ENCODE results near the gene GPR183. TPM values are rescaled to one million over a fixed set of nuclear protein-coding genes. Genes with fewer than 3 reads are reported as not detected.

Gene GPR183
- total RNA-seq, 1 donor from 2014 or later = 4.9 TPM

GRCh38 chr13:99356012-99356261 lies 48.7 kb upstream of the GPR183 start:
- FAIRE-seq (no peak), DNase-seq (ENCODE audit: low read depth) (no peak)
- Histone ChIP-seq H4K20me1 (ENCODE audit: insufficient read depth, low read length) (peaks cover 39% of the 10 kb centered on the region), H3K27ac (ENCODE audit: low read depth, low read length) (peak overlapping the region; percentile 79), H3K9ac (ENCODE audit: low read length) (peak overlapping the region; percentile 72), H3K27me3 (ENCODE audit: insufficient read depth, low read length) (no peaks in the 10 kb centered on the region), H3K36me3 (ENCODE audit: insufficient read depth, low read length) (peaks cover 3% of the 10 kb centered on the region), H3K4me1 (ENCODE audit: insufficient read depth, low read length) (peaks cover 34% of the 10 kb centered on the region), H3K4me3 (ENCODE audit: insufficient read depth, low read depth, low read length) (peak overlapping the region; percentile 25), H3K9me3 (ENCODE audit: insufficient read depth, low read depth, low read length) (no peaks in the 10 kb centered on the region), H3K79me2 (ENCODE audit: insufficient read depth, low read length) (no peaks in the 10 kb centered on the region), H3K4me2 (ENCODE audit: low read length) (peak overlapping the region; percentile 78), H2AFZ (ENCODE audit: low read depth, low read length) (no peak overlapping the region)
- peaks cover 25% of the 10 kb centered on the region for H3K36me3 Mint-ChIP-seq (ENCODE audit: low read depth, unreplicated experiment)
- H3K27me3 Mint-ChIP-seq (ENCODE audit: low read depth, unreplicated experiment) = no peaks in the 10 kb centered on the region
- H3K4me1 Mint-ChIP-seq (ENCODE audit: low read depth, unreplicated experiment) = peaks cover 41% of the 10 kb centered on the region
- H3K27ac Mint-ChIP-seq (ENCODE audit: unreplicated experiment) = peak overlapping the region; percentile 86
- TF ChIP-seq EZH2 (IDR thresholded peaks at IDR 0.05; ENCODE audit: insufficient read depth, low read length) (no peak), CTCF (IDR thresholded peaks at IDR 0.05; ENCODE audit: insufficient read depth, low read depth, low read length) (no peak)
- H3K4me3 Mint-ChIP-seq (ENCODE audit: unreplicated experiment) = no peak overlapping the region
- peaks cover 3% of the 10 kb centered on the region for H3K9me3 Mint-ChIP-seq (ENCODE audit: unreplicated experiment)

GRCh38 chr13:99355267-99356011 lies 48.2 kb upstream of the GPR183 start:
- Histone ChIP-seq H3K9ac (ENCODE audit: low read length) (peak overlapping the region; percentile 72), H3K36me3 (ENCODE audit: insufficient read depth, low read length) (peaks cover 3% of the 10 kb centered on the region), H3K4me1 (ENCODE audit: insufficient read depth, low read length) (peaks cover 34% of the 10 kb centered on the region), H3K4me2 (ENCODE audit: low read length) (peak overlapping the region; percentile 78), H3K4me3 (ENCODE audit: insufficient read depth, low read depth, low read length) (no peak overlapping the region), H2AFZ (ENCODE audit: low read depth, low read length) (no peak overlapping the region), H3K79me2 (ENCODE audit: insufficient read depth, low read length) (no peaks in the 10 kb centered on the region), H3K27ac (ENCODE audit: low read depth, low read length) (peak overlapping the region; percentile 79), H3K27me3 (ENCODE audit: insufficient read depth, low read length) (no peaks in the 10 kb centered on the region), H4K20me1 (ENCODE audit: insufficient read depth, low read length) (peaks cover 39% of the 10 kb centered on the region), H3K9me3 (ENCODE audit: insufficient read depth, low read depth, low read length) (no peaks in the 10 kb centered on the region)
- peaks cover 41% of the 10 kb centered on the region for H3K4me1 Mint-ChIP-seq (ENCODE audit: low read depth, unreplicated experiment)
- H3K36me3 Mint-ChIP-seq (ENCODE audit: low read depth, unreplicated experiment) = peaks cover 20% of the 10 kb centered on the region
- DNase-seq (ENCODE audit: low read depth) (no peak), FAIRE-seq (no peak)
- H3K27me3 Mint-ChIP-seq (ENCODE audit: low read depth, unreplicated experiment) = no peaks in the 10 kb centered on the region
- peaks cover 1% of the 10 kb centered on the region for H3K9me3 Mint-ChIP-seq (ENCODE audit: unreplicated experiment)
- TF ChIP-seq EZH2 (IDR thresholded peaks at IDR 0.05; ENCODE audit: insufficient read depth, low read length) (no peak), CTCF (IDR thresholded peaks at IDR 0.05; ENCODE audit: insufficient read depth, low read depth, low read length) (no peak)
- H3K27ac Mint-ChIP-seq (ENCODE audit: unreplicated experiment) = peak overlapping the region; percentile 86
- no peak overlapping the region for H3K4me3 Mint-ChIP-seq (ENCODE audit: unreplicated experiment)

GRCh38 chr13:99354371-99354951 lies 47.3 kb upstream of the GPR183 start:
- H2AFZ ChIP-seq (ENCODE audit: low read depth, low read length) = no peak overlapping the region
- FAIRE-seq (no peak), DNase-seq (ENCODE audit: low read depth) (no peak)
- H3K9me3 Mint-ChIP-seq (ENCODE audit: unreplicated experiment) = no peaks in the 10 kb centered on the region
- no peaks in the 10 kb centered on the region for H3K27me3 ChIP-seq (ENCODE audit: insufficient read depth, low read length)
- H3K79me2 ChIP-seq (ENCODE audit: insufficient read depth, low read length) = no peaks in the 10 kb centered on the region
- peak overlapping the region; percentile 46 for H3K4me2 ChIP-seq (ENCODE audit: low read length)
- peaks cover 1% of the 10 kb centered on the region for H3K36me3 ChIP-seq (ENCODE audit: insufficient read depth, low read length)
- no peaks in the 10 kb centered on the region for H3K9me3 ChIP-seq (ENCODE audit: insufficient read depth, low read depth, low read length)
- no peaks in the 10 kb centered on the region for H3K27me3 Mint-ChIP-seq (ENCODE audit: low read depth, unreplicated experiment)
- peaks cover 41% of the 10 kb centered on the region for H3K4me1 Mint-ChIP-seq (ENCODE audit: low read depth, unreplicated experiment)
- peaks cover 34% of the 10 kb centered on the region for H3K4me1 ChIP-seq (ENCODE audit: insufficient read depth, low read length)
- no peak overlapping the region for H3K9ac ChIP-seq (ENCODE audit: low read length)
- peaks cover 18% of the 10 kb centered on the region for H3K36me3 Mint-ChIP-seq (ENCODE audit: low read depth, unreplicated experiment)
- no peak overlapping the region for H3K4me3 ChIP-seq (ENCODE audit: insufficient read depth, low read depth, low read length)
- no peak for TF ChIP-seq CTCF (IDR thresholded peaks at IDR 0.05; ENCODE audit: insufficient read depth, low read depth, low read length)
- no peak for TF ChIP-seq EZH2 (IDR thresholded peaks at IDR 0.05; ENCODE audit: insufficient read depth, low read length)
- H4K20me1 ChIP-seq (ENCODE audit: insufficient read depth, low read length) = peaks cover 39% of the 10 kb centered on the region
- no peak overlapping the region for H3K27ac ChIP-seq (ENCODE audit: low read depth, low read length)
- H3K27ac Mint-ChIP-seq (ENCODE audit: unreplicated experiment) = peak overlapping the region; percentile 71
- H3K4me3 Mint-ChIP-seq (ENCODE audit: unreplicated experiment) = no peak overlapping the region
